ENCODE results near the gene MTFMT. TPM values are rescaled to one million over a fixed set of nuclear protein-coding genes. Genes with fewer than 3 reads are reported as not detected.

The MTFMT gene
- total and polyA plus RNA-seq, 2 of the 13 experiments (the other 11 are each of a cell fraction or from before 2014, with no cell fraction given): 9.9 to 23.2 TPM

GRCh38 chr15:65028921-65029735 lies at the start of gene MTFMT (continued):
- TF ChIP-seq ZNF468 (CRISPR knock-in tag; IDR thresholded peaks at IDR 0.05) (0 out of 2 replicates have a peak, but pooled peaks have one; percentile 15), REL (CRISPR knock-in tag; conservative IDR thresholded peaks at IDR 0.05) (no peak), ZNF792 (CRISPR knock-in tag; IDR thresholded peaks at IDR 0.05) (peak; percentile 63; the same call in 1 of the 2 replicates), ZFP37 (CRISPR knock-in tag; IDR thresholded peaks at IDR 0.05; ENCODE audit: borderline replicate concordance) (no peak), AGO1 (IDR thresholded peaks at IDR 0.05; ENCODE audit: low read depth, low read length, poor library complexity, severe bottlenecking) (peak; percentile 40), ZFP82 (CRISPR knock-in tag; IDR thresholded peaks at IDR 0.05; ENCODE audit: borderline replicate concordance) (0 out of 2 replicates have a peak, but pooled peaks have one; percentile 83), MEIS1 (CRISPR knock-in tag; IDR thresholded peaks at IDR 0.05; ENCODE audit: borderline replicate concordance) (peak; percentile 71; the same call in 1 of the 2 replicates), SNAI1 (CRISPR knock-in tag; IDR thresholded peaks at IDR 0.05; ENCODE audit: borderline replicate concordance) (no peak), ARID4A (CRISPR knock-in tag; IDR thresholded peaks at IDR 0.05; ENCODE audit: borderline replicate concordance) (peak; percentile 82; the same call in 1 of the 2 replicates), CCDC6 (CRISPR knock-in tag; IDR thresholded peaks at IDR 0.05) (0 out of 2 replicates have a peak, but pooled peaks have one; percentile 56), ZSCAN21 (CRISPR knock-in tag; IDR thresholded peaks at IDR 0.05; ENCODE audit: borderline replicate concordance) (peak; percentile 69; the same call in 1 of the 2 replicates), RBFOX2 (IDR thresholded peaks at IDR 0.05; ENCODE audit: low read depth, low read length) (peak; percentile 92), KAT2B (IDR thresholded peaks at IDR 0.05; ENCODE audit: borderline replicate concordance, low read depth, low read length) (no peak), KDM4B (CRISPR knock-in tag; IDR thresholded peaks at IDR 0.05) (no peak), ZBTB34 (CRISPR knock-in tag; IDR thresholded peaks at IDR 0.05) (peak; percentile 58; the same call in 1 of the 2 replicates), POLR2AphosphoS5 (IDR thresholded peaks at IDR 0.05; ENCODE audit: low read depth, low read length) (peak; percentile 94), ZNF143 (CRISPR knock-in tag; IDR thresholded peaks at IDR 0.05) (no peak), SPEN (CRISPR knock-in tag; IDR thresholded peaks at IDR 0.05; ENCODE audit: low read depth) (peak; percentile 60; the same call in 1 of the 2 replicates), NFKBIZ (CRISPR knock-in tag; IDR thresholded peaks at IDR 0.05) (no peak), SMAD3 (CRISPR knock-in tag; IDR thresholded peaks at IDR 0.05) (no peak; the same call in 1 of the 2 replicates), STAG1 (CRISPR knock-in tag; IDR thresholded peaks at IDR 0.05) (peak; percentile 6; the same call in 1 of the 2 replicates), SOX5 (CRISPR knock-in tag; IDR thresholded peaks at IDR 0.05; ENCODE audit: borderline replicate concordance) (no peak), ZEB1 (IDR thresholded peaks at IDR 0.05; ENCODE audit: insufficient replicate concordance, low read depth) (no peak), E2F5 (CRISPR knock-in tag; conservative IDR thresholded peaks at IDR 0.05) (no peak)
